K562 (cell line): ENCODE data around the gene NEU3. TPM values are rescaled to one million over a fixed set of nuclear protein-coding genes. Genes with fewer than 3 reads are reported as not detected.
A peak's percentile ranks its signal among the peaks of the same experiment; 100 is the strongest.

Source experiments
- HNRNPK ChIP-seq: fragments of 200-400 bp; formaldehyde crosslinking; IDR thresholded peaks from one replicate; pipeline ENCODE4 v1.6.1; 2018; ENCODE audit warnings: mild to moderate bottlenecking, low read depth, low read length; ENCODE audit not compliant: poor library complexity, severe bottlenecking
- KDM1A ChIP-seq, 2 experiments: fragments of 450-650 bp; IDR thresholded peaks; 2 replicates each; pipeline ENCODE4 v1.6.1; 2016; ENCODE audit warnings: mild to moderate bottlenecking in 2 of 2
- KLF10 ChIP-seq: fragments of 250-450 bp; sonication (Bioruptor Pico); IDR thresholded peaks from 2 replicates; pipeline ENCODE4 v1.6.1; 2021; ENCODE audit warnings: matching md5 sums
- L3MBTL2 ChIP-seq: fragments of 450-650 bp; IDR thresholded peaks from 2 replicates; pipeline ENCODE4 v1.6.1; 2016; ENCODE audit warnings: mild to moderate bottlenecking, moderate library complexity
- PCBP2 ChIP-seq: fragments of 200-400 bp; formaldehyde crosslinking; IDR thresholded peaks from 2 replicates; pipeline ENCODE4 v1.6.1; 2018; ENCODE audit warnings: low read length, low read depth, mild to moderate bottlenecking, moderate library complexity; ENCODE audit not compliant: poor library complexity, severe bottlenecking
- SNIP1 ChIP-seq: fragments of 450-650 bp; IDR thresholded peaks from 2 replicates; pipeline ENCODE4 v1.7.1; 2017; ENCODE audit warnings: low read depth, mild to moderate bottlenecking
- SRSF3 ChIP-seq: fragments of 200-400 bp; formaldehyde crosslinking; IDR thresholded peaks from 2 replicates; pipeline ENCODE4 v1.6.1; 2016; ENCODE audit warnings: mild to moderate bottlenecking, low read length, moderate library complexity; ENCODE audit not compliant: insufficient read depth
- TAF15 ChIP-seq: fragments of 200-400 bp; formaldehyde crosslinking; IDR thresholded peaks from 2 replicates; pipeline ENCODE4 v1.6.1; 2017; ENCODE audit warnings: mild to moderate bottlenecking, low read depth, low read length, moderate library complexity
- TAF7 ChIP-seq: fragments of 450-650 bp; IDR thresholded peaks from 2 replicates; pipeline ENCODE4 v1.6.1; 2016; ENCODE audit warnings: missing genetic modification characterization, missing compliant biosample characterization
- TCFL5 ChIP-seq: fragments of 250-450 bp; sonication (Bioruptor Pico); conservative IDR thresholded peaks from 2 replicates; pipeline ENCODE4 v1.6.1; 2021; ENCODE audit warnings: mild to moderate bottlenecking, moderate library complexity, matching md5 sums
- ZC3H8 ChIP-seq: fragments of 450-650 bp; IDR thresholded peaks from 2 replicates; pipeline ENCODE4 v1.6.1; 2017
- ZNF184 ChIP-seq: sonication (generic); formaldehyde crosslinking; IDR thresholded peaks from 2 replicates; pipeline ENCODE4 v1.5.0; 2020; ENCODE audit warnings: missing genetic modification reagents
- polyA plus RNA-seq, 8 experiments: library from polyadenylated mRNA; depleted of rRNA in 4 of 8; stranded (reverse) in 5 of 8; unstranded in 3 of 8; fragments of >200 nt; fragmentation: Nextera tagmentation in 2 of 8; fragmentation: Illumina TruSeq in 1 of 8; extraction: Ambion mirVana in 2 of 8; extraction: Trizol in 1 of 8; gene quantifications; 2 replicates each; pipeline versions ENCODE4 v1.2.1 to v1.2.3, GENCODE V29; 2011 to 2014; ENCODE audit warnings: inconsistent platforms in 1 of 8, missing spikeins in 1 of 8
- total RNA-seq, 7 experiments: library from RNA; depleted of rRNA in 6 of 7; stranded (reverse); fragments of >200 nt in 6 of 7; fragmentation: Illumina TruSeq in 2 of 7; extraction: Trizol in 2 of 7; gene quantifications; 2 replicates each; pipeline versions ENCODE4 v1.2.1 to v1.2.3, GENCODE V29; 2011 to 2021; ENCODE audit warnings: low replicate concordance in 1 of 7
- TF ChIP-seq, protein P1 (sequence below): fragments of 450-650 bp; IDR thresholded peaks from 2 replicates; pipeline ENCODE4 v1.6.1; 2018; ENCODE audit not compliant: partially characterized antibody
- TF ChIP-seq, protein P2 (sequence below), 2 experiments: IDR thresholded peaks; 2 replicates each; pipeline ENCODE4 v1.6.1; 2011; ENCODE audit warnings: borderline replicate concordance in 1 of 2, control low read depth in 1 of 2, low read depth in 1 of 2, low read length in 1 of 2, mild to moderate bottlenecking in 1 of 2, mixed read lengths in 1 of 2, moderate library complexity in 1 of 2; ENCODE audit not compliant: insufficient read depth in 1 of 2, insufficient read length in 1 of 2, poor library complexity in 1 of 2, severe bottlenecking in 1 of 2; ENCODE audit errors: extremely low read depth in 1 of 2
- TF ChIP-seq, protein P3 (sequence below), 2 experiments: IDR thresholded peaks in 1 of 2; conservative IDR thresholded peaks in 1 of 2; 2 replicates each; pipeline ENCODE4 v1.6.1; 2016; ENCODE audit warnings: low read depth in 2 of 2, mild to moderate bottlenecking in 1 of 2, missing compliant biosample characterization in 1 of 2, missing genetic modification characterization in 1 of 2, moderate library complexity in 1 of 2
- TF ChIP-seq, protein P4 (sequence below), 2 experiments: fragments of 200-800 bp in 1 of 2; sonication (Bioruptor generic) in 1 of 2; sonication (generic) in 1 of 2; formaldehyde crosslinking in 1 of 2; IDR thresholded peaks in 1 of 2; conservative IDR thresholded peaks in 1 of 2; 2 replicates each; pipeline versions ENCODE4 v1.5.0 to v1.6.1; 2016 to 2020; ENCODE audit warnings: missing compliant biosample characterization in 1 of 2, missing genetic modification characterization in 1 of 2, missing genetic modification reagents in 1 of 2

Gene NEU3
- total and polyA plus RNA-seq, 9 of the 15 experiments (the other 6 are each of a cell fraction or from before 2014, with no cell fraction given), result 6.2 to 41.3 (median 31.1) TPM

DNA sequence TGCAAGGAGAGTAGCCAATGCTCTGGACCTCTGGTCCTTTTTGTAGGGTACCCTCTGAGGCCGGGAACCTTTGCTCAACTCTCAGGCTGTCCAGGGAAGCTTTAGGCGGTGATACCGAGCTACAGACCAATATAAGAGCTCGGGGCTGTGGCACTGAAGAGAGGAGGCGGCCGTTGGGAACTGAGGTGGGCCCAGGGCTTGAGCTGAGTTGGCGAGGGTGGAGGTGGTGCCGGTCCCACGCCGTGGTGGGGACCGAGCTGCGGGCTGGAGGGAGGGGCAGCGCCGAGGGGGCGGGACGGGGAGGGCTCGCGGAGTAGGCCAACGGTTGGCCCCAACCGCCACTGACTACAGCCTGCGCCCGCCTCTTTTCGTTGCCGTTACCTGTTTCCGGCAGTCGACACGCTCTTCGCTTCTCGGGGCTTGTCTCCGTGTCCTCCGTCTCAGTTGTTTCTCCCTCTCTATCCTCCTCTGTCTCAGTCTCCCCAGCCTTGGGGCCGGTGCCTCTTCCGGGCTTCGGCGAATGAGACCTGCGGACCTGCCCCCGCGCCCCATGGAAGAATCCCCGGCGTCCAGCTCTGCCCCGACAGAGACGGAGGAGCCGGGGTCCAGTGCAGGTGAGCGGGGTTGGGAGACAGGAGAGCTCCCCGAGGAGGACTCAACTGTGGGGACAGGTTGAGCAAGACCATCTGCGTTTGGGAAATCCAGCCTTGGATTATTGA, at the start of gene NEU3 (continued):
- TF ChIP-seq, protein P1, sequence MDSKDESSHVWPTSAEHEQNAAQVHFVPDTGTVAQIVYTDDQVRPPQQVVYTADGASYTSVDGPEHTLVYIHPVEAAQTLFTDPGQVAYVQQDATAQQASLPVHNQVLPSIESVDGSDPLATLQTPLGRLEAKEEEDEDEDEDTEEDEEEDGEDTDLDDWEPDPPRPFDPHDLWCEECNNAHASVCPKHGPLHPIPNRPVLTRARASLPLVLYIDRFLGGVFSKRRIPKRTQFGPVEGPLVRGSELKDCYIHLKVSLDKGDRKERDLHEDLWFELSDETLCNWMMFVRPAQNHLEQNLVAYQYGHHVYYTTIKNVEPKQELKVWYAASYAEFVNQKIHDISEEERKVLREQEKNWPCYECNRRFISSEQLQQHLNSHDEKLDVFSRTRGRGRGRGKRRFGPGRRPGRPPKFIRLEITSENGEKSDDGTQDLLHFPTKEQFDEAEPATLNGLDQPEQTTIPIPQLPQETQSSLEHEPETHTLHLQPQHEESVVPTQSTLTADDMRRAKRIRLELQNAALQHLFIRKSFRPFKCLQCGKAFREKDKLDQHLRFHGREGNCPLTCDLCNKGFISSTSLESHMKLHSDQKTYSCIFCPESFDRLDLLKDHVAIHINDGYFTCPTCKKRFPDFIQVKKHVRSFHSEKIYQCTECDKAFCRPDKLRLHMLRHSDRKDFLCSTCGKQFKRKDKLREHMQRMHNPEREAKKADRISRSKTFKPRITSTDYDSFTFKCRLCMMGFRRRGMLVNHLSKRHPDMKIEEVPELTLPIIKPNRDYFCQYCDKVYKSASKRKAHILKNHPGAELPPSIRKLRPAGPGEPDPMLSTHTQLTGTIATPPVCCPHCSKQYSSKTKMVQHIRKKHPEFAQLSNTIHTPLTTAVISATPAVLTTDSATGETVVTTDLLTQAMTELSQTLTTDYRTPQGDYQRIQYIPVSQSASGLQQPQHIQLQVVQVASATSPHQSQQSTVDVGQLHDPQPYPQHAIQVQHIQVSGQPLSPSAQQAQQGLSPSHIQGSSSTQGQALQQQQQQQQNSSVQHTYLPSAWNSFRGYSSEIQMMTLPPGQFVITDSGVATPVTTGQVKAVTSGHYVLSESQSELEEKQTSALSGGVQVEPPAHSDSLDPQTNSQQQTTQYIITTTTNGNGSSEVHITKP, result no peak
- TF ChIP-seq KLF10 (CRISPR knock-in tag) (no peak), ZC3H8 (no peak), PCBP2 (no peak), TAF7 (tag) (peak; percentile 62; the same call in 1 of the 2 replicates), L3MBTL2 (no peak), TCFL5 (no peak), HNRNPK (no peak), SNIP1 (no peak), SRSF3 (no peak), ZNF184 (no peak), KDM1A (IDR thresholded peaks at IDR 0.05) (no peak), TAF15 (no peak)
- TF ChIP-seq, protein P2, sequence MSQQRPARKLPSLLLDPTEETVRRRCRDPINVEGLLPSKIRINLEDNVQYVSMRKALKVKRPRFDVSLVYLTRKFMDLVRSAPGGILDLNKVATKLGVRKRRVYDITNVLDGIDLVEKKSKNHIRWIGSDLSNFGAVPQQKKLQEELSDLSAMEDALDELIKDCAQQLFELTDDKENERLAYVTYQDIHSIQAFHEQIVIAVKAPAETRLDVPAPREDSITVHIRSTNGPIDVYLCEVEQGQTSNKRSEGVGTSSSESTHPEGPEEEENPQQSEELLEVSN (IDR thresholded peaks at IDR 0.05; ENCODE audit: borderline replicate concordance in 1 of 2, extremely low read depth in 1 of 2, insufficient read depth in 1 of 2, insufficient read length in 1 of 2, low read depth in 1 of 2, low read length in 1 of 2, poor library complexity in 1 of 2, severe bottlenecking in 1 of 2), result no peak
- TF ChIP-seq, protein P3, sequence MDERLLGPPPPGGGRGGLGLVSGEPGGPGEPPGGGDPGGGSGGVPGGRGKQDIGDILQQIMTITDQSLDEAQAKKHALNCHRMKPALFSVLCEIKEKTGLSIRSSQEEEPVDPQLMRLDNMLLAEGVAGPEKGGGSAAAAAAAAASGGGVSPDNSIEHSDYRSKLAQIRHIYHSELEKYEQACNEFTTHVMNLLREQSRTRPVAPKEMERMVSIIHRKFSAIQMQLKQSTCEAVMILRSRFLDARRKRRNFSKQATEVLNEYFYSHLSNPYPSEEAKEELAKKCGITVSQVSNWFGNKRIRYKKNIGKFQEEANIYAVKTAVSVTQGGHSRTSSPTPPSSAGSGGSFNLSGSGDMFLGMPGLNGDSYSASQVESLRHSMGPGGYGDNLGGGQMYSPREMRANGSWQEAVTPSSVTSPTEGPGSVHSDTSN (CRISPR knock-in tag; IDR thresholded peaks at IDR 0.05; ENCODE audit: low read depth), result no peak
- TF ChIP-seq, protein P3 (tag; conservative IDR thresholded peaks at IDR 0.05; ENCODE audit: low read depth), result no peak
- TF ChIP-seq, protein P4, sequence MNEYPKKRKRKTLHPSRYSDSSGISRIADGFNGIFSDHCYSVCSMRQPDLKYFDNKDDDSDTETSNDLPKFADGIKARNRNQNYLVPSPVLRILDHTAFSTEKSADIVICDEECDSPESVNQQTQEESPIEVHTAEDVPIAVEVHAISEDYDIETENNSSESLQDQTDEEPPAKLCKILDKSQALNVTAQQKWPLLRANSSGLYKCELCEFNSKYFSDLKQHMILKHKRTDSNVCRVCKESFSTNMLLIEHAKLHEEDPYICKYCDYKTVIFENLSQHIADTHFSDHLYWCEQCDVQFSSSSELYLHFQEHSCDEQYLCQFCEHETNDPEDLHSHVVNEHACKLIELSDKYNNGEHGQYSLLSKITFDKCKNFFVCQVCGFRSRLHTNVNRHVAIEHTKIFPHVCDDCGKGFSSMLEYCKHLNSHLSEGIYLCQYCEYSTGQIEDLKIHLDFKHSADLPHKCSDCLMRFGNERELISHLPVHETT (CRISPR knock-in tag; conservative IDR thresholded peaks at IDR 0.05 in 1 of 2, IDR thresholded peaks at IDR 0.05 in 1 of 2), result no peak
